ENCODE data around the gene SPTBN5.

- TF ChIP-seq FOXP1 (CRISPR knock-in tag; IDR thresholded peaks at IDR 0.05; ENCODE audit: borderline replicate concordance) (no peak), RELA (CRISPR knock-in tag; IDR thresholded peaks at IDR 0.05; ENCODE audit: borderline replicate concordance) (no peak), E2F1 (CRISPR knock-in tag; IDR thresholded peaks at IDR 0.05) (no peak), SMAD4 (CRISPR knock-in tag; IDR thresholded peaks at IDR 0.05) (no peak), FOXK1 (CRISPR knock-in tag; IDR thresholded peaks at IDR 0.05) (no peak), ESRRA (CRISPR knock-in tag; IDR thresholded peaks at IDR 0.05; ENCODE audit: borderline replicate concordance) (no peak), ZNF416 (CRISPR knock-in tag; IDR thresholded peaks at IDR 0.05) (no peak), GABPB1 (CRISPR knock-in tag; IDR thresholded peaks at IDR 0.05) (no peak), HMGXB4 (CRISPR knock-in tag; IDR thresholded peaks at IDR 0.05) (no peak)
- TF ChIP-seq, protein P1, sequence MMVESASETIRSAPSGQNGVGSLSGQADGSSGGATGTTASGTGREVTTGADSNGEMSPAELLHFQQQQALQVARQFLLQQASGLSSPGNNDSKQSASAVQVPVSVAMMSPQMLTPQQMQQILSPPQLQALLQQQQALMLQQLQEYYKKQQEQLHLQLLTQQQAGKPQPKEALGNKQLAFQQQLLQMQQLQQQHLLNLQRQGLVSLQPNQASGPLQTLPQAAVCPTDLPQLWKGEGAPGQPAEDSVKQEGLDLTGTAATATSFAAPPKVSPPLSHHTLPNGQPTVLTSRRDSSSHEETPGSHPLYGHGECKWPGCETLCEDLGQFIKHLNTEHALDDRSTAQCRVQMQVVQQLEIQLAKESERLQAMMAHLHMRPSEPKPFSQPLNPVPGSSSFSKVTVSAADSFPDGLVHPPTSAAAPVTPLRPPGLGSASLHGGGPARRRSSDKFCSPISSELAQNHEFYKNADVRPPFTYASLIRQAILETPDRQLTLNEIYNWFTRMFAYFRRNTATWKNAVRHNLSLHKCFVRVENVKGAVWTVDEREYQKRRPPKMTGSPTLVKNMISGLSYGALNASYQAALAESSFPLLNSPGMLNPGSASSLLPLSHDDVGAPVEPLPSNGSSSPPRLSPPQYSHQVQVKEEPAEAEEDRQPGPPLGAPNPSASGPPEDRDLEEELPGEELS (CRISPR knock-in tag; IDR thresholded peaks at IDR 0.05): no peak
- TF ChIP-seq, protein P2, sequence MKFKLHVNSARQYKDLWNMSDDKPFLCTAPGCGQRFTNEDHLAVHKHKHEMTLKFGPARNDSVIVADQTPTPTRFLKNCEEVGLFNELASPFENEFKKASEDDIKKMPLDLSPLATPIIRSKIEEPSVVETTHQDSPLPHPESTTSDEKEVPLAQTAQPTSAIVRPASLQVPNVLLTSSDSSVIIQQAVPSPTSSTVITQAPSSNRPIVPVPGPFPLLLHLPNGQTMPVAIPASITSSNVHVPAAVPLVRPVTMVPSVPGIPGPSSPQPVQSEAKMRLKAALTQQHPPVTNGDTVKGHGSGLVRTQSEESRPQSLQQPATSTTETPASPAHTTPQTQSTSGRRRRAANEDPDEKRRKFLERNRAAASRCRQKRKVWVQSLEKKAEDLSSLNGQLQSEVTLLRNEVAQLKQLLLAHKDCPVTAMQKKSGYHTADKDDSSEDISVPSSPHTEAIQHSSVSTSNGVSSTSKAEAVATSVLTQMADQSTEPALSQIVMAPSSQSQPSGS (CRISPR knock-in tag; IDR thresholded peaks at IDR 0.05; ENCODE audit: borderline replicate concordance, low read depth): no peak
- TF ChIP-seq, protein P3, sequence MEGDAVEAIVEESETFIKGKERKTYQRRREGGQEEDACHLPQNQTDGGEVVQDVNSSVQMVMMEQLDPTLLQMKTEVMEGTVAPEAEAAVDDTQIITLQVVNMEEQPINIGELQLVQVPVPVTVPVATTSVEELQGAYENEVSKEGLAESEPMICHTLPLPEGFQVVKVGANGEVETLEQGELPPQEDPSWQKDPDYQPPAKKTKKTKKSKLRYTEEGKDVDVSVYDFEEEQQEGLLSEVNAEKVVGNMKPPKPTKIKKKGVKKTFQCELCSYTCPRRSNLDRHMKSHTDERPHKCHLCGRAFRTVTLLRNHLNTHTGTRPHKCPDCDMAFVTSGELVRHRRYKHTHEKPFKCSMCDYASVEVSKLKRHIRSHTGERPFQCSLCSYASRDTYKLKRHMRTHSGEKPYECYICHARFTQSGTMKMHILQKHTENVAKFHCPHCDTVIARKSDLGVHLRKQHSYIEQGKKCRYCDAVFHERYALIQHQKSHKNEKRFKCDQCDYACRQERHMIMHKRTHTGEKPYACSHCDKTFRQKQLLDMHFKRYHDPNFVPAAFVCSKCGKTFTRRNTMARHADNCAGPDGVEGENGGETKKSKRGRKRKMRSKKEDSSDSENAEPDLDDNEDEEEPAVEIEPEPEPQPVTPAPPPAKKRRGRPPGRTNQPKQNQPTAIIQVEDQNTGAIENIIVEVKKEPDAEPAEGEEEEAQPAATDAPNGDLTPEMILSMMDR (IDR thresholded peaks at IDR 0.05): no peak
- TF ChIP-seq, protein P4, sequence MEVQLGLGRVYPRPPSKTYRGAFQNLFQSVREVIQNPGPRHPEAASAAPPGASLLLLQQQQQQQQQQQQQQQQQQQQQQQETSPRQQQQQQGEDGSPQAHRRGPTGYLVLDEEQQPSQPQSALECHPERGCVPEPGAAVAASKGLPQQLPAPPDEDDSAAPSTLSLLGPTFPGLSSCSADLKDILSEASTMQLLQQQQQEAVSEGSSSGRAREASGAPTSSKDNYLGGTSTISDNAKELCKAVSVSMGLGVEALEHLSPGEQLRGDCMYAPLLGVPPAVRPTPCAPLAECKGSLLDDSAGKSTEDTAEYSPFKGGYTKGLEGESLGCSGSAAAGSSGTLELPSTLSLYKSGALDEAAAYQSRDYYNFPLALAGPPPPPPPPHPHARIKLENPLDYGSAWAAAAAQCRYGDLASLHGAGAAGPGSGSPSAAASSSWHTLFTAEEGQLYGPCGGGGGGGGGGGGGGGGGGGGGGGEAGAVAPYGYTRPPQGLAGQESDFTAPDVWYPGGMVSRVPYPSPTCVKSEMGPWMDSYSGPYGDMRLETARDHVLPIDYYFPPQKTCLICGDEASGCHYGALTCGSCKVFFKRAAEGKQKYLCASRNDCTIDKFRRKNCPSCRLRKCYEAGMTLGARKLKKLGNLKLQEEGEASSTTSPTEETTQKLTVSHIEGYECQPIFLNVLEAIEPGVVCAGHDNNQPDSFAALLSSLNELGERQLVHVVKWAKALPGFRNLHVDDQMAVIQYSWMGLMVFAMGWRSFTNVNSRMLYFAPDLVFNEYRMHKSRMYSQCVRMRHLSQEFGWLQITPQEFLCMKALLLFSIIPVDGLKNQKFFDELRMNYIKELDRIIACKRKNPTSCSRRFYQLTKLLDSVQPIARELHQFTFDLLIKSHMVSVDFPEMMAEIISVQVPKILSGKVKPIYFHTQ (CRISPR knock-in tag; IDR thresholded peaks at IDR 0.05): no peak
These were observed 38.2 kb upstream of the SPTBN5 start for GRCh38 chr15:41932101-41932500.
